Nephron progenitor cell (in vitro differentiated cells): Measurements from ENCODE around the gene CPVL.

Source experiments
- DNase-seq: peaks from one replicate; pipeline ENCODE4 v3.0.0; 2021
- H3K27ac Mint-ChIP-seq: 2 replicates; pipeline ENCODE4 v1.8.0; 2021; ENCODE audit warnings: mild to moderate bottlenecking, moderate library complexity, mixed read lengths
- H3K27me3 Mint-ChIP-seq: 2 replicates; pipeline ENCODE4 v1.8.0; 2021; ENCODE audit warnings: mild to moderate bottlenecking, low read depth, mixed read lengths; ENCODE audit not compliant: poor library complexity
- H3K36me3 Mint-ChIP-seq: 2 replicates; pipeline ENCODE4 v1.8.0; 2021; ENCODE audit warnings: low read depth, mixed read lengths
- H3K4me1 Mint-ChIP-seq: 2 replicates; pipeline ENCODE4 v1.8.0; 2021; ENCODE audit warnings: mixed read lengths
- H3K4me3 Mint-ChIP-seq: 2 replicates; pipeline ENCODE4 v1.8.0; 2021; ENCODE audit warnings: mild to moderate bottlenecking, moderate library complexity, mixed read lengths
- H3K9me3 Mint-ChIP-seq: 2 replicates; pipeline ENCODE4 v1.8.0; 2021; ENCODE audit warnings: mild to moderate bottlenecking, moderate library complexity, mixed read lengths
- TF ChIP-seq, protein P1 (sequence below): fragments of 200-600 bp; sonication (generic); IDR thresholded peaks from 2 replicates; pipeline ENCODE4 v1.5.0; 2021; ENCODE audit warnings: antibody characterized with exemption

CPVL gene

GRCh38 chr7:29071203-29071874, 75.0 kb downstream of the CPVL start:
- Mint-ChIP-seq H3K4me1 (peaks cover 48% of the 10 kb centered on the region), H3K4me3 (peak overlapping the region; percentile 12), H3K36me3 (peaks cover 25% of the 10 kb centered on the region), H3K9me3 (no peaks in the 10 kb centered on the region), H3K27ac (peak overlapping the region; percentile 68), H3K27me3 (no peaks in the 10 kb centered on the region)
- DNase-seq: no peak
- TF ChIP-seq, protein P1, sequence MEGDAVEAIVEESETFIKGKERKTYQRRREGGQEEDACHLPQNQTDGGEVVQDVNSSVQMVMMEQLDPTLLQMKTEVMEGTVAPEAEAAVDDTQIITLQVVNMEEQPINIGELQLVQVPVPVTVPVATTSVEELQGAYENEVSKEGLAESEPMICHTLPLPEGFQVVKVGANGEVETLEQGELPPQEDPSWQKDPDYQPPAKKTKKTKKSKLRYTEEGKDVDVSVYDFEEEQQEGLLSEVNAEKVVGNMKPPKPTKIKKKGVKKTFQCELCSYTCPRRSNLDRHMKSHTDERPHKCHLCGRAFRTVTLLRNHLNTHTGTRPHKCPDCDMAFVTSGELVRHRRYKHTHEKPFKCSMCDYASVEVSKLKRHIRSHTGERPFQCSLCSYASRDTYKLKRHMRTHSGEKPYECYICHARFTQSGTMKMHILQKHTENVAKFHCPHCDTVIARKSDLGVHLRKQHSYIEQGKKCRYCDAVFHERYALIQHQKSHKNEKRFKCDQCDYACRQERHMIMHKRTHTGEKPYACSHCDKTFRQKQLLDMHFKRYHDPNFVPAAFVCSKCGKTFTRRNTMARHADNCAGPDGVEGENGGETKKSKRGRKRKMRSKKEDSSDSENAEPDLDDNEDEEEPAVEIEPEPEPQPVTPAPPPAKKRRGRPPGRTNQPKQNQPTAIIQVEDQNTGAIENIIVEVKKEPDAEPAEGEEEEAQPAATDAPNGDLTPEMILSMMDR: no peak

DNA sequence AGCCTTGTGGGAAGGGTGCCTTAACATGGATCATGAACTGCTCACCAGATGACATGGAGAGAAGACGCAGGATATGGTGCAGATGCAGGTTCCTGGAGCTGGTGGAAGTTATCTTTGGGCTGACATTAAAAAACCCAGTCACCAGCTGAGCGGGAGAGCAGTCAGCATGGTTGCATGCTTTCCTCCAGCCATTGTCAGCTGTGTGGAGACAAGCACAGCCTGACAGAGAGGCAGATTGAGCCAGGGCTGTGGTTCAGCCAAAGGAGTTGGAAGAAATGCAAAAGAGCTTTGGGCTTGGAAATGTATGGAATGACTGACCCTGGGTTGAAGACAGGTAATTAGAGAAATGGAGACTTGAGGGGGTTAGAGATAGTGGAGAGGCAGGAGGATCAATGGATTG, 79.7 kb downstream of the CPVL start:
- no peaks in the 10 kb centered on the region for H3K27me3 Mint-ChIP-seq
- DNase-seq: no peak
- no peaks in the 10 kb centered on the region for H3K9me3 Mint-ChIP-seq
- peaks cover 31% of the 10 kb centered on the region for H3K4me1 Mint-ChIP-seq
- no peak overlapping the region for H3K27ac Mint-ChIP-seq
- TF ChIP-seq, protein P1: no peak
- H3K4me3 Mint-ChIP-seq: no peak overlapping the region
- H3K36me3 Mint-ChIP-seq: peaks cover 38% of the 10 kb centered on the region

DNA sequence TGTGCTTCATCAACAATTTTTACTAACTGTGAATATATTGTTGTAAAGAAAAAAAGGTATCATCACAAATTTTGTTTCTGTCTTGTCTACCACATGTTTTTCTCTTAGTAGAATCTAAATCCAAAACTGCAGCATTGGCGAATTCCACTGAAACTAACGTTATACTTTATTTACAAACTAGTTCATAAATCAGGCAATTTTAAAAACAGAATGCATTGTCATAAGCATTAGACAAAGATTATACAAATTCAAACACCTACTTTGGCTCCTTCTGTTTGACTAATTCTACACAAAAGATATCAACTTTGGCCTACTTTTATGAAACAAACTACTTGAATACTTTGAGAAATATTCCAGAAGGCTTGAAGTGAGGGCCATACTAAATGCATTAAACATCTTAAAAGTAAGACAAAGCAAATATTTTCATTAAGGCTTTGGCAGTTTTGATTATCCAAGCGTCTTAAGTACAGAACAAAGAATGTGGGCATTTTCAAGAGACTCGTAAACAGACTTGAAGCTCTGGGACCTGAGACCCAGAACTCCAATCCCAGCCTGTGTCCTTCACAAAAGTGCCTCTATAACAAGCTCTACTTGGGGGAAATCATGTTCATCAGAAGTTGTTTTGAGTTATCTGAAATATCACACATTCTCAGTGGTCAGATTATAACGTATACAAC, 81.0 kb downstream of the CPVL start:
- Mint-ChIP-seq H3K27me3 (no peaks in the 10 kb centered on the region), H3K36me3 (peaks cover 34% of the 10 kb centered on the region), H3K4me3 (no peak overlapping the region), H3K27ac (no peak overlapping the region), H3K9me3 (no peaks in the 10 kb centered on the region), H3K4me1 (peaks cover 17% of the 10 kb centered on the region)
- no peak for DNase-seq
- TF ChIP-seq, protein P1: no peak

DNA sequence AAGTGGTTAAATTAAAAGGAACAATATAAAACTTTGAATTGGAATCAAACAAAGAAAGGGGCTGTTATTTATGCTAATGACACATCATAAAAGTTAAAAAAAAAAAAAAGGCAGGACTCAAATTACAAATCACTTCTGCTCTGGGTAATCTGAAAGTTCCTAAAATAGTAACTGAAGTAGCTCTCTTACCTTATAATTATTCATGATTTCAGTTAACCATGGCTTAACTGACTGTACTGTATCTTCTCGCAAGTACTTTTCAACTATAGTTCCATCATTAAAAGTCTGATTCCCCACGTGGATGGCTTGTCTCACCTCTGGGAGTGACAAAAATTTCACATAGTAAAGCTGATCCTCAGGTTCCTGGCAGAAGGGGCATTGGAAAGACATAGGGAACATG, 82.5 kb downstream of the CPVL start:
- no peak for DNase-seq
- H3K4me3 Mint-ChIP-seq: no peak overlapping the region
- H3K4me1 Mint-ChIP-seq: peaks cover 17% of the 10 kb centered on the region
- H3K36me3 Mint-ChIP-seq: peaks cover 39% of the 10 kb centered on the region
- TF ChIP-seq, protein P1: no peak
- H3K27me3 Mint-ChIP-seq: no peaks in the 10 kb centered on the region
- H3K27ac Mint-ChIP-seq: no peak overlapping the region
- peaks cover 11% of the 10 kb centered on the region for H3K9me3 Mint-ChIP-seq

GRCh38 chr7:29063236-29063635, 83.1 kb downstream of the CPVL start:
- no peak overlapping the region for H3K27ac Mint-ChIP-seq
- H3K4me1 Mint-ChIP-seq: peaks cover 17% of the 10 kb centered on the region
- peaks cover 17% of the 10 kb centered on the region for H3K9me3 Mint-ChIP-seq
- no peak overlapping the region for H3K4me3 Mint-ChIP-seq
- no peaks in the 10 kb centered on the region for H3K27me3 Mint-ChIP-seq
- TF ChIP-seq, protein P1: no peak
- H3K36me3 Mint-ChIP-seq: peaks cover 45% of the 10 kb centered on the region
- no peak for DNase-seq
